HCT116 (cell line): ENCODE measurements around the gene VAV1. TPM values are rescaled to one million over a fixed set of nuclear protein-coding genes. Genes with fewer than 3 reads are reported as not detected.

ENCODE experiments used
- ATAC-seq: fragments of 200-7000 bp; cut with Tn5 transposase; 2 replicates; pipeline ENCODE4 v1.9.1; 2020; ENCODE audit warnings: mild to moderate bottlenecking, moderate library complexity
- BruUV-seq: library from RNA; stranded (reverse); fragments of 400-500 nt; replicated peaks from 2 replicates; lab custom pipeline; 2021; lab: Mats Ljungman, UMichigan
- CTCF ChIA-PET: fragments of 300-600 bp; sonication (Branson Sonifier 250); formaldehyde crosslinking; loops from one replicate; lab custom pipeline; 2021; ENCODE audit warnings: antibody characterized with exemption; lab: Charles Lee
- POLR2A ChIA-PET: fragments of 300-600, 350-600 bp; sonication (Branson Sonifier 250); formaldehyde crosslinking; loops from one replicate; lab custom pipeline; 2021; ENCODE audit warnings: antibody characterized with exemption; lab: Charles Lee
- RAD21 ChIA-PET, 2 experiments: fragments of 300-600 bp; sonication (Branson Sonifier 250); formaldehyde crosslinking; loops; one replicate each; lab custom pipeline; 2023; ENCODE audit warnings: low total read pairs in 2 of 2; ENCODE audit not compliant: uncharacterized antibody in 2 of 2, unreplicated experiment in 2 of 2, low non-redundant PET in 1 of 2; lab: Charles Lee
- DNase-seq: peaks from one replicate; pipeline ENCODE4 v3.0.0-alpha.2; 2010; ENCODE audit warnings: low read depth, low spot score
- H2AFZ ChIP-seq: fragments of 200-600 bp; shearing (Covaris generic), sonication (generic); 2 replicates; pipeline ENCODE4 v1.6.1; 2017; ENCODE audit warnings: low read depth, mixed run types, mixed read lengths, antibody characterized with exemption, low read length; ENCODE audit not compliant: poor library complexity, severe bottlenecking
- H3K27ac ChIP-seq: 2 replicates; pipeline ENCODE4 v1.5.1; 2012; ENCODE audit warnings: low read depth, low read length
- H3K27me3 ChIP-seq: fragments of 200-600 bp; sonication (generic); 2 replicates; pipeline ENCODE4 v1.6.1; 2016; ENCODE audit warnings: mixed run types, low read length, mixed read lengths; ENCODE audit not compliant: insufficient read depth
- H3K36me3 ChIP-seq, 2 experiments: fragments of 200-500 bp in 1 of 2; fragments of 200-600 bp in 1 of 2; sonication (Bioruptor generic) in 1 of 2; sonication (generic) in 1 of 2; 2 replicates each; pipeline versions ENCODE4 v1.5.1 to v1.6.1; 2014 to 2016; ENCODE audit warnings: low read length in 2 of 2, inconsistent platforms in 1 of 2, mixed read lengths in 1 of 2, mixed run types in 1 of 2; ENCODE audit not compliant: insufficient read depth in 2 of 2, control insufficient read depth in 1 of 2
- H3K4me1 ChIP-seq, 2 experiments: fragments of 200-600 bp in 1 of 2; sonication (generic) in 1 of 2; 2 replicates each; pipeline versions ENCODE4 v1.5.1 to v1.6.1; 2012 to 2017; ENCODE audit warnings: low read length in 2 of 2, inconsistent platforms in 1 of 2, mild to moderate bottlenecking in 1 of 2, mixed read lengths in 1 of 2, mixed run types in 1 of 2, moderate library complexity in 1 of 2; ENCODE audit not compliant: insufficient read depth in 2 of 2, control insufficient read depth in 1 of 2
- H3K4me2 ChIP-seq: fragments of 200-600 bp; sonication (generic); 2 replicates; pipeline ENCODE4 v1.6.1; 2017; ENCODE audit warnings: mixed run types, low read length, mixed read lengths
- H3K4me3 ChIP-seq, 2 experiments: fragments of 200-600 bp in 1 of 2; sonication (generic) in 1 of 2; replicated peaks in 1 of 2; 2 replicates each; pipeline ENCODE4 v1.5.1; 2011 to 2016; ENCODE audit warnings: low read length in 2 of 2, control low read depth in 1 of 2, low read depth in 1 of 2, mild to moderate bottlenecking in 1 of 2, mixed read lengths in 1 of 2, mixed run types in 1 of 2
- H3K79me2 ChIP-seq: fragments of 200-600 bp; sonication (generic); 2 replicates; pipeline ENCODE4 v1.6.1; 2017; ENCODE audit warnings: mild to moderate bottlenecking, mixed run types, low read length, moderate library complexity, mixed read lengths; ENCODE audit not compliant: insufficient read depth
- H3K9ac ChIP-seq: fragments of 200-600 bp; sonication (generic); 2 replicates; pipeline ENCODE4 v1.6.1; 2016; ENCODE audit warnings: low read length, mixed read lengths
- H3K9me2 ChIP-seq: fragments of 200-600 bp; sonication (generic), shearing (Covaris generic); 2 replicates; pipeline ENCODE4 v1.6.1; 2017; ENCODE audit warnings: mixed run types, mild to moderate bottlenecking, moderate library complexity; ENCODE audit not compliant: insufficient read depth
- H3K9me3 ChIP-seq, 2 experiments: fragments of 200-500 bp in 1 of 2; fragments of 200-600 bp in 1 of 2; sonication (Bioruptor generic) in 1 of 2; sonication (generic) in 1 of 2; 2 replicates each; pipeline ENCODE4 v1.6.1; 2014 to 2017; ENCODE audit warnings: low read length in 2 of 2, mixed read lengths in 2 of 2, inconsistent platforms in 1 of 2, low read depth in 1 of 2, mild to moderate bottlenecking in 1 of 2, mixed run types in 1 of 2, moderate library complexity in 1 of 2; ENCODE audit not compliant: control insufficient read depth in 1 of 2, insufficient read depth in 1 of 2
- H4K20me1 ChIP-seq: fragments of 200-600 bp; sonication (generic), shearing (Covaris generic); 2 replicates; pipeline ENCODE4 v1.6.1; 2017; ENCODE audit warnings: mixed run types, mild to moderate bottlenecking, moderate library complexity; ENCODE audit not compliant: insufficient read depth
- ATF3 ChIP-seq: IDR thresholded peaks from 2 replicates; pipeline ENCODE4 v1.6.1; 2012
- CBX3 ChIP-seq: IDR thresholded peaks from 2 replicates; pipeline ENCODE4 v1.6.1; 2012; ENCODE audit warnings: low read depth
- CEBPB ChIP-seq: IDR thresholded peaks from 2 replicates; pipeline ENCODE4 v1.6.1; 2012; ENCODE audit warnings: low read depth
- CTCF ChIP-seq, 3 experiments: fragments of 200-600 bp in 1 of 3; sonication (generic) in 1 of 3; IDR thresholded peaks in 2 of 3; conservative IDR thresholded peaks in 1 of 3; 2 replicates each; pipeline ENCODE4 v1.5.1; 2012 to 2017; ENCODE audit warnings: low read depth in 2 of 3, low read length in 2 of 3, antibody characterized with exemption in 1 of 3, borderline replicate concordance in 1 of 3, control low read depth in 1 of 3, mild to moderate bottlenecking in 1 of 3, mixed read lengths in 1 of 3, mixed run types in 1 of 3, moderate library complexity in 1 of 3; ENCODE audit not compliant: insufficient read depth in 1 of 3
- ELF1 ChIP-seq: IDR thresholded peaks from 2 replicates; pipeline ENCODE4 v1.6.1; 2012; ENCODE audit warnings: low read depth, borderline replicate concordance
- EZH2 ChIP-seq: fragments of 200-600 bp; sonication (generic); IDR thresholded peaks from 2 replicates; pipeline ENCODE4 v1.6.1; 2017; ENCODE audit warnings: antibody characterized with exemption, mixed run types
- MAX ChIP-seq: IDR thresholded peaks from 2 replicates; pipeline ENCODE4 v1.6.1; 2012
- POLR2A ChIP-seq: IDR thresholded peaks from 2 replicates; pipeline ENCODE4 v1.7.0; 2011; ENCODE audit warnings: borderline replicate concordance; ENCODE audit not compliant: insufficient read depth, insufficient read length; ENCODE audit errors: extremely low read depth
- POLR2AphosphoS5 ChIP-seq: IDR thresholded peaks from 2 replicates; pipeline ENCODE4 v1.6.1; 2011; ENCODE audit warnings: mild to moderate bottlenecking, low read depth, low read length, moderate library complexity
- RAD21 ChIP-seq: IDR thresholded peaks from 2 replicates; pipeline ENCODE4 v1.6.1; 2012; ENCODE audit warnings: low read depth, mild to moderate bottlenecking
- REST ChIP-seq: IDR thresholded peaks from 2 replicates; pipeline ENCODE4 v1.6.1; 2012; ENCODE audit warnings: low read depth
- SIN3A ChIP-seq: IDR thresholded peaks from 2 replicates; pipeline ENCODE4 v1.6.1; 2012; ENCODE audit warnings: low read depth
- SP1 ChIP-seq: IDR thresholded peaks from 2 replicates; pipeline ENCODE4 v1.6.1; 2012; ENCODE audit warnings: low read depth
- SRF ChIP-seq: IDR thresholded peaks from 2 replicates; pipeline ENCODE4 v1.6.1; 2012; ENCODE audit warnings: low read depth
- TCF7L2 ChIP-seq: IDR thresholded peaks from 2 replicates; pipeline ENCODE4 v1.7.0; 2011; ENCODE audit warnings: borderline replicate concordance, inconsistent platforms; ENCODE audit not compliant: insufficient read depth, insufficient read length; ENCODE audit errors: extremely low read depth
- YY1 ChIP-seq: IDR thresholded peaks from 2 replicates; pipeline ENCODE4 v1.6.1; 2011; ENCODE audit warnings: low read length, low read depth, moderate library complexity, mild to moderate bottlenecking; ENCODE audit not compliant: insufficient replicate concordance; ENCODE audit errors: extremely low read depth
- ZBTB33 ChIP-seq: IDR thresholded peaks from 2 replicates; pipeline ENCODE4 v1.6.1; 2011; ENCODE audit warnings: mild to moderate bottlenecking, low read length, moderate library complexity; ENCODE audit not compliant: insufficient replicate concordance; ENCODE audit errors: extremely low read depth
- ZFX ChIP-seq: fragments of 450-650 bp; IDR thresholded peaks from 2 replicates; pipeline ENCODE4 v1.6.1; 2017
- ZNF274 ChIP-seq: fragments of 200-500 bp; sonication (Bioruptor generic); IDR thresholded peaks from 2 replicates; pipeline ENCODE4 v1.6.1; 2014; ENCODE audit warnings: mild to moderate bottlenecking, low read depth, low read length, inconsistent platforms
- intact Hi-C: fragments of 100-400 bp; cut with micrococcal nuclease; formaldehyde crosslinking; loops from 2 replicates; pipeline ENCODE4 v1.10.0; 2022
- total RNA-seq: library from RNA; stranded (reverse); gene quantifications from one replicate; pipeline ENCODE4 v1.2.1, GENCODE V29; 2021; ENCODE audit not compliant: unreplicated experiment

Gene VAV1
- total RNA-seq, 1 experiment from 2014 or later, result 20.6 TPM

- no peaks in the 10 kb centered on the region for H3K36me3 ChIP-seq
- H3K27ac ChIP-seq, result no peak overlapping the region
- DNase-seq (no peak), ATAC-seq (no peak)
- no peak overlapping the region for H3K4me3 ChIP-seq
- no peaks in the 10 kb centered on the region for H3K79me2 ChIP-seq
- no peak overlapping the region for H3K9ac ChIP-seq
- ChIA-PET RAD21 (no interaction called here), POLR2A (no interaction called here), CTCF (interaction anchor here (1.2 kb wide), 1 partner anchor 83 kb away, joined by 3 read pairs; no protein-coding TSS in a partner anchor)
- no peak overlapping the region for H3K4me2 ChIP-seq
- H3K9me2 ChIP-seq, result no peaks in the 10 kb centered on the region
- H4K20me1 ChIP-seq, result no peaks in the 10 kb centered on the region
- no peaks in the 10 kb centered on the region for H3K9me3 ChIP-seq
- intact Hi-C loops, result no loop called here
- no TSS peak for BruUV-seq
- H2AFZ ChIP-seq, result no peak overlapping the region
- H3K4me1 ChIP-seq, result no peaks in the 10 kb centered on the region; a peak in 1 of 4 replicates
- TF ChIP-seq SIN3A, result no peak
- TF ChIP-seq SP1, result no peak
- TF ChIP-seq ZBTB33, result no peak
- no peak for TF ChIP-seq YY1
- TF ChIP-seq MAX, result no peak
- no peak for TF ChIP-seq CEBPB
- TF ChIP-seq ZFX, result no peak
- no peak for TF ChIP-seq RAD21
- no peak for TF ChIP-seq ATF3
- TF ChIP-seq REST, result no peak
- TF ChIP-seq ELF1, result no peak
- no peak for TF ChIP-seq ZNF274
- TF ChIP-seq SRF, result no peak
- TF ChIP-seq CBX3, result no peak
- no peak for TF ChIP-seq POLR2AphosphoS5
- TF ChIP-seq TCF7L2, result no peak
- no peak for TF ChIP-seq CTCF (IDR thresholded peaks at IDR 0.05 in 2 of 3, conservative IDR thresholded peaks at IDR 0.05 in 1 of 3; ENCODE audit: borderline replicate concordance in 1 of 3, insufficient read depth in 1 of 3, low read depth in 2 of 3, low read length in 2 of 3)
- no peak for TF ChIP-seq EZH2
- TF ChIP-seq POLR2A, result no peak
- no peaks in the 10 kb centered on the region for H3K27me3 ChIP-seq
Observed at GRCh38 chr19:6779206-6779605, 6.7 kb downstream of the VAV1 start.
